HepG2 (cell line): Measurements from ENCODE around the gene FBXL7.

Experiments used
- ATF1 ChIP-seq: IDR thresholded peaks from 2 replicates; pipeline ENCODE4 v1.6.1; 2016; ENCODE audit warnings: mild to moderate bottlenecking, control low read depth
- CTCF ChIP-seq: sonication (generic); formaldehyde crosslinking; IDR thresholded peaks from 2 replicates; pipeline ENCODE4 v1.5.0; 2020; ENCODE audit warnings: mild to moderate bottlenecking, missing genetic modification reagents, moderate library complexity
- FOSL2 ChIP-seq: sonication (generic); formaldehyde crosslinking; IDR thresholded peaks from 2 replicates; pipeline ENCODE4 v1.4.0; 2020; ENCODE audit warnings: missing genetic modification reagents
- KLF15 ChIP-seq: sonication (generic); formaldehyde crosslinking; IDR thresholded peaks from 2 replicates; pipeline ENCODE4 v1.8.1; 2023; ENCODE audit warnings: borderline replicate concordance, mild to moderate bottlenecking, inconsistent platforms, missing genetic modification reagents, mixed read lengths
- SMARCE1 ChIP-seq: fragments of 450-650 bp; IDR thresholded peaks from 2 replicates; pipeline ENCODE4 v1.6.1; 2017; ENCODE audit warnings: borderline replicate concordance
- TCF7L2 ChIP-seq: IDR thresholded peaks from 2 replicates; pipeline ENCODE4 v1.6.1; 2011; ENCODE audit warnings: mild to moderate bottlenecking, low read depth, low read length, moderate library complexity
- ZNF577 ChIP-seq: sonication (generic); formaldehyde crosslinking; IDR thresholded peaks from 2 replicates; pipeline ENCODE4 v1.4.0; 2020; ENCODE audit warnings: mild to moderate bottlenecking, low read depth, missing genetic modification reagents, borderline replicate concordance
- ZSCAN20 ChIP-seq: sonication (generic); formaldehyde crosslinking; IDR thresholded peaks from 2 replicates; pipeline ENCODE4 v1.4.0; 2020; ENCODE audit warnings: missing genetic modification reagents, mild to moderate bottlenecking, borderline replicate concordance

GRCh38 chr5:15852949-15853348 lies 353.0 kb downstream of the FBXL7 start:
- TF ChIP-seq ZSCAN20 (CRISPR knock-in tag), result no peak
- no peak for TF ChIP-seq SMARCE1
- TF ChIP-seq KLF15 (CRISPR knock-in tag), result no peak
- TF ChIP-seq ATF1 (CRISPR knock-in tag), result no peak
- TF ChIP-seq TCF7L2, result no peak
- TF ChIP-seq FOSL2 (CRISPR knock-in tag), result no peak
- TF ChIP-seq ZNF577, result no peak
- no peak for TF ChIP-seq CTCF (CRISPR knock-in tag)
